HCT116 (cell line): ENCODE data around the gene ZBTB16. TPM values are rescaled to one million over a fixed set of nuclear protein-coding genes. Genes with fewer than 3 reads are reported as not detected.

Source experiments
- ATAC-seq: fragments of 200-7000 bp; cut with Tn5 transposase; 2 replicates; pipeline ENCODE4 v1.9.1; 2020; ENCODE audit warnings: mild to moderate bottlenecking, moderate library complexity
- BruUV-seq: library from RNA; stranded (reverse); fragments of 400-500 nt; replicated peaks from 2 replicates; lab custom pipeline; 2021; lab: Mats Ljungman, UMichigan
- CTCF ChIA-PET: fragments of 300-600 bp; sonication (Branson Sonifier 250); formaldehyde crosslinking; loops from one replicate; lab custom pipeline; 2021; ENCODE audit warnings: antibody characterized with exemption; lab: Charles Lee
- POLR2A ChIA-PET: fragments of 300-600, 350-600 bp; sonication (Branson Sonifier 250); formaldehyde crosslinking; loops from one replicate; lab custom pipeline; 2021; ENCODE audit warnings: antibody characterized with exemption; lab: Charles Lee
- RAD21 ChIA-PET, 2 experiments: fragments of 300-600 bp; sonication (Branson Sonifier 250); formaldehyde crosslinking; loops; one replicate each; lab custom pipeline; 2023; ENCODE audit warnings: low total read pairs in 2 of 2; ENCODE audit not compliant: uncharacterized antibody in 2 of 2, unreplicated experiment in 2 of 2, low non-redundant PET in 1 of 2; lab: Charles Lee
- DNase-seq: peaks from one replicate; pipeline ENCODE4 v3.0.0-alpha.2; 2010; ENCODE audit warnings: low read depth, low spot score
- H2AFZ ChIP-seq: fragments of 200-600 bp; shearing (Covaris generic), sonication (generic); 2 replicates; pipeline ENCODE4 v1.6.1; 2017; ENCODE audit warnings: low read depth, mixed run types, mixed read lengths, antibody characterized with exemption, low read length; ENCODE audit not compliant: poor library complexity, severe bottlenecking
- H3K27ac ChIP-seq: 2 replicates; pipeline ENCODE4 v1.5.1; 2012; ENCODE audit warnings: low read depth, low read length
- H3K27me3 ChIP-seq: fragments of 200-600 bp; sonication (generic); 2 replicates; pipeline ENCODE4 v1.6.1; 2016; ENCODE audit warnings: mixed run types, low read length, mixed read lengths; ENCODE audit not compliant: insufficient read depth
- H3K36me3 ChIP-seq, 2 experiments: fragments of 200-500 bp in 1 of 2; fragments of 200-600 bp in 1 of 2; sonication (Bioruptor generic) in 1 of 2; sonication (generic) in 1 of 2; 2 replicates each; pipeline versions ENCODE4 v1.5.1 to v1.6.1; 2014 to 2016; ENCODE audit warnings: low read length in 2 of 2, inconsistent platforms in 1 of 2, mixed read lengths in 1 of 2, mixed run types in 1 of 2; ENCODE audit not compliant: insufficient read depth in 2 of 2, control insufficient read depth in 1 of 2
- H3K4me1 ChIP-seq, 2 experiments: fragments of 200-600 bp in 1 of 2; sonication (generic) in 1 of 2; 2 replicates each; pipeline versions ENCODE4 v1.5.1 to v1.6.1; 2012 to 2017; ENCODE audit warnings: low read length in 2 of 2, inconsistent platforms in 1 of 2, mild to moderate bottlenecking in 1 of 2, mixed read lengths in 1 of 2, mixed run types in 1 of 2, moderate library complexity in 1 of 2; ENCODE audit not compliant: insufficient read depth in 2 of 2, control insufficient read depth in 1 of 2
- H3K4me2 ChIP-seq: fragments of 200-600 bp; sonication (generic); 2 replicates; pipeline ENCODE4 v1.6.1; 2017; ENCODE audit warnings: mixed run types, low read length, mixed read lengths
- H3K4me3 ChIP-seq, 2 experiments: fragments of 200-600 bp in 1 of 2; sonication (generic) in 1 of 2; replicated peaks in 1 of 2; 2 replicates each; pipeline ENCODE4 v1.5.1; 2011 to 2016; ENCODE audit warnings: low read length in 2 of 2, control low read depth in 1 of 2, low read depth in 1 of 2, mild to moderate bottlenecking in 1 of 2, mixed read lengths in 1 of 2, mixed run types in 1 of 2
- H3K79me2 ChIP-seq: fragments of 200-600 bp; sonication (generic); 2 replicates; pipeline ENCODE4 v1.6.1; 2017; ENCODE audit warnings: mild to moderate bottlenecking, mixed run types, low read length, moderate library complexity, mixed read lengths; ENCODE audit not compliant: insufficient read depth
- H3K9ac ChIP-seq: fragments of 200-600 bp; sonication (generic); 2 replicates; pipeline ENCODE4 v1.6.1; 2016; ENCODE audit warnings: low read length, mixed read lengths
- H3K9me2 ChIP-seq: fragments of 200-600 bp; sonication (generic), shearing (Covaris generic); 2 replicates; pipeline ENCODE4 v1.6.1; 2017; ENCODE audit warnings: mixed run types, mild to moderate bottlenecking, moderate library complexity; ENCODE audit not compliant: insufficient read depth
- H3K9me3 ChIP-seq, 2 experiments: fragments of 200-500 bp in 1 of 2; fragments of 200-600 bp in 1 of 2; sonication (Bioruptor generic) in 1 of 2; sonication (generic) in 1 of 2; 2 replicates each; pipeline ENCODE4 v1.6.1; 2014 to 2017; ENCODE audit warnings: low read length in 2 of 2, mixed read lengths in 2 of 2, inconsistent platforms in 1 of 2, low read depth in 1 of 2, mild to moderate bottlenecking in 1 of 2, mixed run types in 1 of 2, moderate library complexity in 1 of 2; ENCODE audit not compliant: control insufficient read depth in 1 of 2, insufficient read depth in 1 of 2
- H4K20me1 ChIP-seq: fragments of 200-600 bp; sonication (generic), shearing (Covaris generic); 2 replicates; pipeline ENCODE4 v1.6.1; 2017; ENCODE audit warnings: mixed run types, mild to moderate bottlenecking, moderate library complexity; ENCODE audit not compliant: insufficient read depth
- CBX3 ChIP-seq: IDR thresholded peaks from 2 replicates; pipeline ENCODE4 v1.6.1; 2012; ENCODE audit warnings: low read depth
- CTCF ChIP-seq, 3 experiments: fragments of 200-600 bp in 1 of 3; sonication (generic) in 1 of 3; IDR thresholded peaks in 2 of 3; conservative IDR thresholded peaks in 1 of 3; 2 replicates each; pipeline ENCODE4 v1.5.1; 2012 to 2017; ENCODE audit warnings: low read depth in 2 of 3, low read length in 2 of 3, antibody characterized with exemption in 1 of 3, borderline replicate concordance in 1 of 3, control low read depth in 1 of 3, mild to moderate bottlenecking in 1 of 3, mixed read lengths in 1 of 3, mixed run types in 1 of 3, moderate library complexity in 1 of 3; ENCODE audit not compliant: insufficient read depth in 1 of 3
- ELF1 ChIP-seq: IDR thresholded peaks from 2 replicates; pipeline ENCODE4 v1.6.1; 2012; ENCODE audit warnings: low read depth, borderline replicate concordance
- EZH2 ChIP-seq: fragments of 200-600 bp; sonication (generic); IDR thresholded peaks from 2 replicates; pipeline ENCODE4 v1.6.1; 2017; ENCODE audit warnings: antibody characterized with exemption, mixed run types
- EZH2phosphoT487 ChIP-seq: fragments of 200-600 bp; IDR thresholded peaks from 2 replicates; pipeline ENCODE4 v1.6.1; 2018; ENCODE audit warnings: antibody characterized with exemption, borderline replicate concordance
- JUND ChIP-seq: IDR thresholded peaks from 2 replicates; pipeline ENCODE4 v1.6.1; 2012
- MAX ChIP-seq: IDR thresholded peaks from 2 replicates; pipeline ENCODE4 v1.6.1; 2012
- POLR2AphosphoS5 ChIP-seq: IDR thresholded peaks from 2 replicates; pipeline ENCODE4 v1.6.1; 2011; ENCODE audit warnings: mild to moderate bottlenecking, low read depth, low read length, moderate library complexity
- RAD21 ChIP-seq: IDR thresholded peaks from 2 replicates; pipeline ENCODE4 v1.6.1; 2012; ENCODE audit warnings: low read depth, mild to moderate bottlenecking
- SIN3A ChIP-seq: IDR thresholded peaks from 2 replicates; pipeline ENCODE4 v1.6.1; 2012; ENCODE audit warnings: low read depth
- SP1 ChIP-seq: IDR thresholded peaks from 2 replicates; pipeline ENCODE4 v1.6.1; 2012; ENCODE audit warnings: low read depth
- YY1 ChIP-seq: IDR thresholded peaks from 2 replicates; pipeline ENCODE4 v1.6.1; 2011; ENCODE audit warnings: low read length, low read depth, moderate library complexity, mild to moderate bottlenecking; ENCODE audit not compliant: insufficient replicate concordance; ENCODE audit errors: extremely low read depth
- ZFX ChIP-seq: fragments of 450-650 bp; IDR thresholded peaks from 2 replicates; pipeline ENCODE4 v1.6.1; 2017
- intact Hi-C: fragments of 100-400 bp; cut with micrococcal nuclease; formaldehyde crosslinking; loops from 2 replicates; pipeline ENCODE4 v1.10.0; 2022
- total RNA-seq: library from RNA; stranded (reverse); gene quantifications from one replicate; pipeline ENCODE4 v1.2.1, GENCODE V29; 2021; ENCODE audit not compliant: unreplicated experiment
- TF ChIP-seq, protein P1 (sequence below): IDR thresholded peaks from 2 replicates; pipeline ENCODE4 v1.6.1; 2012; ENCODE audit warnings: low read depth

Gene ZBTB16
- total RNA-seq, 1 experiment from 2014 or later: 0.30 TPM

- RAD21 ChIA-PET: interaction anchor here in 1 of 2 experiments (0.6 to 1.1 kb wide), 2 partner anchors 72 to 152 kb away, joined by 3 to 4 read pairs; no protein-coding TSS in a partner anchor
- Histone ChIP-seq H3K9me2 (no peaks in the 10 kb centered on the region), H3K79me2 (no peaks in the 10 kb centered on the region), H3K9me3 (no peaks in the 10 kb centered on the region), H3K27ac (no peak overlapping the region), H3K4me1 (no peaks in the 10 kb centered on the region), H3K4me3 (no peak overlapping the region), H3K4me2 (no peak overlapping the region), H2AFZ (no peak overlapping the region), H3K36me3 (no peaks in the 10 kb centered on the region), H3K9ac (no peak overlapping the region), H4K20me1 (no peaks in the 10 kb centered on the region), H3K27me3 (peaks cover 39% of the 10 kb centered on the region)
- CTCF ChIA-PET: no interaction called here
- DNase-seq (no peak), ATAC-seq (no peak)
- no TSS peak for BruUV-seq
- POLR2A ChIA-PET: no interaction called here
- intact Hi-C loops: no loop called here
- TF ChIP-seq YY1 (no peak), RAD21 (0 out of 2 replicates have a peak, but pooled peaks have one; percentile 11), ZFX (no peak), MAX (no peak), SP1 (no peak), POLR2AphosphoS5 (no peak), JUND (no peak), CBX3 (no peak), ELF1 (no peak), EZH2 (no peak), CTCF (IDR thresholded peaks at IDR 0.05 in 2 of 3, conservative IDR thresholded peaks at IDR 0.05 in 1 of 3; ENCODE audit: borderline replicate concordance in 1 of 3, insufficient read depth in 1 of 3, low read depth in 2 of 3, low read length in 2 of 3) (no peak), EZH2phosphoT487 (no peak), SIN3A (no peak)
- TF ChIP-seq, protein P1, sequence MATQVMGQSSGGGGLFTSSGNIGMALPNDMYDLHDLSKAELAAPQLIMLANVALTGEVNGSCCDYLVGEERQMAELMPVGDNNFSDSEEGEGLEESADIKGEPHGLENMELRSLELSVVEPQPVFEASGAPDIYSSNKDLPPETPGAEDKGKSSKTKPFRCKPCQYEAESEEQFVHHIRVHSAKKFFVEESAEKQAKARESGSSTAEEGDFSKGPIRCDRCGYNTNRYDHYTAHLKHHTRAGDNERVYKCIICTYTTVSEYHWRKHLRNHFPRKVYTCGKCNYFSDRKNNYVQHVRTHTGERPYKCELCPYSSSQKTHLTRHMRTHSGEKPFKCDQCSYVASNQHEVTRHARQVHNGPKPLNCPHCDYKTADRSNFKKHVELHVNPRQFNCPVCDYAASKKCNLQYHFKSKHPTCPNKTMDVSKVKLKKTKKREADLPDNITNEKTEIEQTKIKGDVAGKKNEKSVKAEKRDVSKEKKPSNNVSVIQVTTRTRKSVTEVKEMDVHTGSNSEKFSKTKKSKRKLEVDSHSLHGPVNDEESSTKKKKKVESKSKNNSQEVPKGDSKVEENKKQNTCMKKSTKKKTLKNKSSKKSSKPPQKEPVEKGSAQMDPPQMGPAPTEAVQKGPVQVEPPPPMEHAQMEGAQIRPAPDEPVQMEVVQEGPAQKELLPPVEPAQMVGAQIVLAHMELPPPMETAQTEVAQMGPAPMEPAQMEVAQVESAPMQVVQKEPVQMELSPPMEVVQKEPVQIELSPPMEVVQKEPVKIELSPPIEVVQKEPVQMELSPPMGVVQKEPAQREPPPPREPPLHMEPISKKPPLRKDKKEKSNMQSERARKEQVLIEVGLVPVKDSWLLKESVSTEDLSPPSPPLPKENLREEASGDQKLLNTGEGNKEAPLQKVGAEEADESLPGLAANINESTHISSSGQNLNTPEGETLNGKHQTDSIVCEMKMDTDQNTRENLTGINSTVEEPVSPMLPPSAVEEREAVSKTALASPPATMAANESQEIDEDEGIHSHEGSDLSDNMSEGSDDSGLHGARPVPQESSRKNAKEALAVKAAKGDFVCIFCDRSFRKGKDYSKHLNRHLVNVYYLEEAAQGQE: peak; percentile 19; the same call in 1 of the 2 replicates
Observed at GRCh38 chr11:114027926-114028325, 31.6 kb upstream of the ZBTB16 start.
